ENCODE results near the gene ZNF799.
A peak's percentile ranks its signal among the peaks of the same experiment; 100 is the strongest.
"Not testable (repeated sequence)": the region's sequence is repeated elsewhere in the genome, so short reads cannot be mapped to it uniquely, and the experiment has no call there.

Gene ZNF799

GRCh38 chr19:12440541-12441316 is 39.7 kb upstream of the ZNF799 start, which contains the start of gene ZNF443:
ZNF443 (minus strand) TSS chr19:12441021; CDS start chr19:12440914, 107 bp downstream.
- Histone ChIP-seq H3K4me3 (replicated peaks; ENCODE audit: insufficient read depth, low read length) (peak within 1 kb of the TSS; percentile 78), H3K27me3 (ENCODE audit: insufficient read depth, poor library complexity, severe bottlenecking) (no peaks in the 10 kb centered on the region), H3K27ac (replicated peaks) (peak within 1 kb of the TSS; percentile 78)
- TF ChIP-seq SPI1 (IDR thresholded peaks at IDR 0.05; ENCODE audit: borderline replicate concordance, low read depth) (0 out of 2 replicates have a peak, but pooled peaks have one; percentile 8), GABPA (IDR thresholded peaks at IDR 0.05; ENCODE audit: low read depth) (peak; percentile 40; the same call in 1 of the 2 replicates), POLR2AphosphoS5 (IDR thresholded peaks at IDR 0.05; ENCODE audit: low read depth) (peak; percentile 58; the same call in 1 of the 2 replicates)
- TF ChIP-seq, protein P1, sequence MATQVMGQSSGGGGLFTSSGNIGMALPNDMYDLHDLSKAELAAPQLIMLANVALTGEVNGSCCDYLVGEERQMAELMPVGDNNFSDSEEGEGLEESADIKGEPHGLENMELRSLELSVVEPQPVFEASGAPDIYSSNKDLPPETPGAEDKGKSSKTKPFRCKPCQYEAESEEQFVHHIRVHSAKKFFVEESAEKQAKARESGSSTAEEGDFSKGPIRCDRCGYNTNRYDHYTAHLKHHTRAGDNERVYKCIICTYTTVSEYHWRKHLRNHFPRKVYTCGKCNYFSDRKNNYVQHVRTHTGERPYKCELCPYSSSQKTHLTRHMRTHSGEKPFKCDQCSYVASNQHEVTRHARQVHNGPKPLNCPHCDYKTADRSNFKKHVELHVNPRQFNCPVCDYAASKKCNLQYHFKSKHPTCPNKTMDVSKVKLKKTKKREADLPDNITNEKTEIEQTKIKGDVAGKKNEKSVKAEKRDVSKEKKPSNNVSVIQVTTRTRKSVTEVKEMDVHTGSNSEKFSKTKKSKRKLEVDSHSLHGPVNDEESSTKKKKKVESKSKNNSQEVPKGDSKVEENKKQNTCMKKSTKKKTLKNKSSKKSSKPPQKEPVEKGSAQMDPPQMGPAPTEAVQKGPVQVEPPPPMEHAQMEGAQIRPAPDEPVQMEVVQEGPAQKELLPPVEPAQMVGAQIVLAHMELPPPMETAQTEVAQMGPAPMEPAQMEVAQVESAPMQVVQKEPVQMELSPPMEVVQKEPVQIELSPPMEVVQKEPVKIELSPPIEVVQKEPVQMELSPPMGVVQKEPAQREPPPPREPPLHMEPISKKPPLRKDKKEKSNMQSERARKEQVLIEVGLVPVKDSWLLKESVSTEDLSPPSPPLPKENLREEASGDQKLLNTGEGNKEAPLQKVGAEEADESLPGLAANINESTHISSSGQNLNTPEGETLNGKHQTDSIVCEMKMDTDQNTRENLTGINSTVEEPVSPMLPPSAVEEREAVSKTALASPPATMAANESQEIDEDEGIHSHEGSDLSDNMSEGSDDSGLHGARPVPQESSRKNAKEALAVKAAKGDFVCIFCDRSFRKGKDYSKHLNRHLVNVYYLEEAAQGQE (IDR thresholded peaks at IDR 0.05; ENCODE audit: insufficient replicate concordance, low read depth): no peak
- peak; percentile 95 to 100 for DNase-seq (ENCODE audit: low read depth in 1 of 2, low spot score in 1 of 2)

GRCh38 chr19:12439686-12440540 is 38.8 kb upstream of the ZNF799 start:
- peak in 1 of 2 experiments; percentile 35 for DNase-seq (ENCODE audit: low read depth in 1 of 2, low spot score in 1 of 2)
- H3K27me3 ChIP-seq (ENCODE audit: insufficient read depth, poor library complexity, severe bottlenecking): not testable (repeated sequence)
- Histone ChIP-seq H3K27ac (replicated peaks) (peak overlapping the region; percentile 78), H3K4me3 (replicated peaks; ENCODE audit: insufficient read depth, low read length) (peak overlapping the region; percentile 78)

DNA sequence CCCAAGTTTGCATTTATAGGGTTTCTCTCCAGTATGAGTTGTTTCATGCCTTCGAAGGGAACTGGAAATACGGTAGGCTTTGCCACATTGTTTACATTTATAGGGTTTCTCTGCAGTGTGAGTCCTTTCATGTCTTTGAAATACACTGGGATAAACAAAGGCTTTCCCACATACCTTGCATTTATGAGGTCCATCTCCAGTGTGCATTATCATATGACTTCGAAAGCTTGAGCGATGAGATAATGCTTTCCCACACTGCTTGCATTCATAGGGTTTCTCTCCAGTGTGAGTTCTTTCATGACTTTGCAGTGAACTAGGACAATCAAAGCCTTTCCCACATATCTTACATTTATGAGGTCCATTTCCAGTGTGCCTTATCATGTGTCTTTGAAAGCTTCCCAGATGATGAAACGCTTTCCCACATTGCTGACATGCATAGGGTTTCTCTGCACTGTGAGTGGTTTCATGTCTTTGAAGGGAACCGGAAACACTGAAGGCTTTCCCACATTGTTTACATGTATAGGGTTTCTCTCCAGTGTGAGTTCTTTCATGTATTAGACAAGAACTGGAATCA is 29.7 kb upstream of the ZNF799 start:
- not testable (repeated sequence) for H3K27ac ChIP-seq (replicated peaks); H3K4me3 ChIP-seq (replicated peaks; ENCODE audit: insufficient read depth, low read length); DNase-seq (ENCODE audit: low read depth in 1 of 2, low spot score in 1 of 2); H3K27me3 ChIP-seq (ENCODE audit: insufficient read depth, poor library complexity, severe bottlenecking)

GRCh38 chr19:12425888-12426274 is 24.8 kb upstream of the ZNF799 start:
- no peak overlapping the region for H3K4me3 ChIP-seq (replicated peaks; ENCODE audit: insufficient read depth, low read length)
- H3K27ac ChIP-seq (replicated peaks): peak overlapping the region; percentile 52; the same call in 1 of the 2 replicates
- TF ChIP-seq SPI1 (IDR thresholded peaks at IDR 0.05; ENCODE audit: borderline replicate concordance, low read depth) (no peak), CTCF (IDR thresholded peaks at IDR 0.05; ENCODE audit: insufficient read depth, low read length) (no peak), GABPA (IDR thresholded peaks at IDR 0.05; ENCODE audit: low read depth) (no peak), POLR2AphosphoS5 (IDR thresholded peaks at IDR 0.05; ENCODE audit: low read depth) (no peak)
- TF ChIP-seq, protein P1 (IDR thresholded peaks at IDR 0.05; ENCODE audit: insufficient replicate concordance, low read depth): no peak

More at GRCh38 chr19:12425888-12426274, 24.8 kb upstream of the ZNF799 start:
- no peaks in the 10 kb centered on the region for H3K27me3 ChIP-seq (ENCODE audit: insufficient read depth, poor library complexity, severe bottlenecking)
- DNase-seq (ENCODE audit: low read depth in 1 of 2, low spot score in 1 of 2): no peak
